Activated CD8-positive, alpha-beta T cell treated with anti-CD3 and anti-CD28 coated beads for 36 hours (primary cell): Measurements from ENCODE around the gene BHLHE41. TPM values are rescaled to one million over a fixed set of nuclear protein-coding genes. Genes with fewer than 3 reads are reported as not detected.

Experiments
- ATAC-seq: fragments of 200-7000 bp; cut with Tn5 transposase; one replicate; pipeline ENCODE4 v1.10.0; 2021; ENCODE audit warnings: mild to moderate bottlenecking, moderate library complexity
- CTCF ChIA-PET: fragments of 350-600 bp; sonication (Branson Sonifier 250); formaldehyde crosslinking; loops from one replicate; lab custom pipeline; 2021; ENCODE audit warnings: antibody characterized with exemption; lab: Charles Lee
- POLR2A ChIA-PET: fragments of 350-600 bp; sonication (Branson Sonifier 250); formaldehyde crosslinking; loops from one replicate; lab custom pipeline; 2021; ENCODE audit warnings: antibody characterized with exemption; lab: Charles Lee
- DNase-seq: peaks from one replicate; pipeline ENCODE4 v3.0.0-alpha.2; 2020
- H3K27ac Mint-ChIP-seq: one replicate; pipeline ENCODE4 v1.8.0; 2021; ENCODE audit warnings: mild to moderate bottlenecking, mixed read lengths
- H3K27me3 Mint-ChIP-seq: one replicate; pipeline ENCODE4 v1.8.0; 2021; ENCODE audit warnings: mixed read lengths
- H3K36me3 Mint-ChIP-seq: one replicate; pipeline ENCODE4 v1.8.0; 2021; ENCODE audit warnings: low read depth, mixed read lengths
- H3K4me1 Mint-ChIP-seq: one replicate; pipeline ENCODE4 v1.8.0; 2021; ENCODE audit warnings: low read depth, mixed read lengths
- H3K4me3 Mint-ChIP-seq: one replicate; pipeline ENCODE4 v1.8.0; 2021; ENCODE audit warnings: mild to moderate bottlenecking, moderate library complexity, mixed read lengths
- H3K9me3 Mint-ChIP-seq: one replicate; pipeline ENCODE4 v1.8.0; 2021; ENCODE audit warnings: mixed read lengths
- intact Hi-C: fragments of 100-400 bp; cut with micrococcal nuclease; formaldehyde crosslinking; loops from one replicate; pipeline ENCODE4 v1.10.0; 2022
- total RNA-seq, 2 experiments: library from RNA; stranded (reverse); gene quantifications; one replicate each; pipeline ENCODE4 v1.2.3, GENCODE V29; 2021
- TF ChIP-seq, protein P1 (sequence below): fragments of 200-600 bp; IDR thresholded peaks from one replicate; pipeline ENCODE4 v1.8.0; 2022; ENCODE audit warnings: antibody characterized with exemption, mild to moderate bottlenecking

Gene BHLHE41
- total RNA-seq, 2 experiments from 2014 or later: not detected

DNA sequence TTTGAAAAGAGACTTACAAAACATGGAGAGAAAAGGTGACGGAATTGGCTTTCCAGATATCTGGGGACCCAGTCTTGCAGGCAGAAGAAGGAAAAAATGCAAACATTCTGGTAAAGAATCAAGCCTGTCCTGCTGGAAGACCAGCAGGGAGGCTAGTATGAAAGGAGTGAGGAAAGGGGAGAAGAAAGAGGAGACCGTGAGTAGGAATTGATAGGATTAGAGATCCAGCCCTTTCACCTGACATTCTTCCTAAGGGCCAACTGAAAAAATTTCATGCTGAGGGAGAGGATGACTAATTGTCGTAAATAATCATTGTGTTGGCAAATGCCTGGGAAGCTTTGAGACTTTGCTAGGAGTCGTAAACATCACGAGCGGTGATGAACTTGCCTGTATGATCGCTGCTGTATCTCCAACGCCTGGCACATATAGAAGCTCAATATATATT lies 12.1 kb downstream of the BHLHE41 start:
- CTCF ChIA-PET: no interaction called here
- Mint-ChIP-seq H3K36me3 (no peaks in the 10 kb centered on the region), H3K4me1 (peaks cover 7% of the 10 kb centered on the region), H3K4me3 (no peak overlapping the region), H3K27me3 (peaks cover 28% of the 10 kb centered on the region), H3K9me3 (no peaks in the 10 kb centered on the region), H3K27ac (no peak overlapping the region)
- TF ChIP-seq, protein P1, sequence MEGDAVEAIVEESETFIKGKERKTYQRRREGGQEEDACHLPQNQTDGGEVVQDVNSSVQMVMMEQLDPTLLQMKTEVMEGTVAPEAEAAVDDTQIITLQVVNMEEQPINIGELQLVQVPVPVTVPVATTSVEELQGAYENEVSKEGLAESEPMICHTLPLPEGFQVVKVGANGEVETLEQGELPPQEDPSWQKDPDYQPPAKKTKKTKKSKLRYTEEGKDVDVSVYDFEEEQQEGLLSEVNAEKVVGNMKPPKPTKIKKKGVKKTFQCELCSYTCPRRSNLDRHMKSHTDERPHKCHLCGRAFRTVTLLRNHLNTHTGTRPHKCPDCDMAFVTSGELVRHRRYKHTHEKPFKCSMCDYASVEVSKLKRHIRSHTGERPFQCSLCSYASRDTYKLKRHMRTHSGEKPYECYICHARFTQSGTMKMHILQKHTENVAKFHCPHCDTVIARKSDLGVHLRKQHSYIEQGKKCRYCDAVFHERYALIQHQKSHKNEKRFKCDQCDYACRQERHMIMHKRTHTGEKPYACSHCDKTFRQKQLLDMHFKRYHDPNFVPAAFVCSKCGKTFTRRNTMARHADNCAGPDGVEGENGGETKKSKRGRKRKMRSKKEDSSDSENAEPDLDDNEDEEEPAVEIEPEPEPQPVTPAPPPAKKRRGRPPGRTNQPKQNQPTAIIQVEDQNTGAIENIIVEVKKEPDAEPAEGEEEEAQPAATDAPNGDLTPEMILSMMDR: no peak
- no peak for DNase-seq
- POLR2A ChIA-PET: no interaction called here
- no peak for ATAC-seq
- intact Hi-C loops: loop anchor here (10.0 kb wide), 2 partner anchors 412 to 502 kb away; no protein-coding TSS in a partner anchor

DNA sequence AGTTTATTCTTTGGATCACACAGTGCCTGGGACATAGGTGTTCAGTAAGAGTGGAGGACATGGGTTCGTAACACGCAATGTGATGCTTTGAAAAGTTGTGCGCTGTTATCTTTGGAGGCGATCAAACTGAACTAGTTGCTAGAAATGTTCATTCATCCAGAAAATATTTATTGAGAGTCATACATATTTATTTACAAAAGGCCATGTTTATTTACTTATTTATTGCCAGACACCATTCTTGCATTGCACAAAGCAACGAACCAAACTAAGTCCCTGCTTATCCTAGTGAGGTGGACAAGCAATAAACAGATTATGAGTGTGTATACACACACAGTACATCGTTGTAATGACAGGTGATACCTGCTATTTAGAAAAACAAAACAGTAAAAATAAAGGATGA lies 12.6 kb downstream of the BHLHE41 start:
- Mint-ChIP-seq H3K4me3 (no peak overlapping the region), H3K4me1 (peaks cover 7% of the 10 kb centered on the region), H3K27me3 (peaks cover 24% of the 10 kb centered on the region), H3K27ac (no peak overlapping the region), H3K36me3 (no peaks in the 10 kb centered on the region), H3K9me3 (no peaks in the 10 kb centered on the region)
- ChIA-PET POLR2A (no interaction called here), CTCF (interaction anchor here (0.8 to 1.3 kb wide), 2 partner anchors 10 to 15 kb away, joined by 3 to 5 read pairs; no protein-coding TSS in a partner anchor)
- ATAC-seq (no peak), DNase-seq (no peak)
- intact Hi-C loops: loop anchor here (10.0 kb wide), 2 partner anchors 413 to 503 kb away; no protein-coding TSS in a partner anchor
- TF ChIP-seq, protein P1: no peak

DNA sequence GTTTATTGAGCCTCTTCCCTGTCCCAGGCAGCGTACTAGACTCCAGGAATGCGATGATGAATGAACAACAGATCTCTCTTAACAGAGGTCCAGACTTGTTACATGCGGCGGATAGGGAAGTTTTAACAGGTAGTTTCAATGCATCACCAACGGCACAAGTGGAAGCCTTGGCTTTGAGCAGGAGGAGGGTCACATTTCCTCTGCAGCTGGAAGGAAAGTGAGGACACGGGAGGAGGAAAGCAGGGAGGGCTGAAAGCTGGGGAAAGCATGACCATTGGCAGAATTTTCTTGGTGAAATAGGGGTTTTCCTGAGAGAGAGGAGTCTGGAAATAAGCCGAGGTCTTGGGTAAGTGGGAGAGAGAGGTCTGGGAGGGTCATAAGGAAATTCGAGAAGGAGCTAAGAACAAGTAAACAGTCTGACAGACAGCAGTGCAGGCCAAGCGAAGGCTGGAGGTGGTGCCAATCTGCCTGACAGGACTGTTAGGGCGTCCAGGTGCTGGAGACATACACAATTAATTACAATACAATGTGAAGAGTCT lies 15.4 kb downstream of the BHLHE41 start:
- H3K9me3 Mint-ChIP-seq: no peaks in the 10 kb centered on the region
- H3K36me3 Mint-ChIP-seq: no peaks in the 10 kb centered on the region
- DNase-seq (no peak), ATAC-seq (no peak)
- no peak overlapping the region for H3K4me3 Mint-ChIP-seq
- intact Hi-C loops: no loop called here
- TF ChIP-seq, protein P1: no peak
- peaks cover 16% of the 10 kb centered on the region for H3K27me3 Mint-ChIP-seq
- POLR2A ChIA-PET: interaction anchor here (0.6 kb wide), 1 partner anchor 1121 kb away, joined by 3 read pairs; no protein-coding TSS in a partner anchor
- CTCF ChIA-PET: interaction anchor here (0.9 to 2.4 kb wide), 2 partner anchors 12 to 21 kb away, joined by 3 to 11 read pairs; no protein-coding TSS in a partner anchor
- no peak overlapping the region for H3K27ac Mint-ChIP-seq
- peaks cover 4% of the 10 kb centered on the region for H3K4me1 Mint-ChIP-seq

DNA sequence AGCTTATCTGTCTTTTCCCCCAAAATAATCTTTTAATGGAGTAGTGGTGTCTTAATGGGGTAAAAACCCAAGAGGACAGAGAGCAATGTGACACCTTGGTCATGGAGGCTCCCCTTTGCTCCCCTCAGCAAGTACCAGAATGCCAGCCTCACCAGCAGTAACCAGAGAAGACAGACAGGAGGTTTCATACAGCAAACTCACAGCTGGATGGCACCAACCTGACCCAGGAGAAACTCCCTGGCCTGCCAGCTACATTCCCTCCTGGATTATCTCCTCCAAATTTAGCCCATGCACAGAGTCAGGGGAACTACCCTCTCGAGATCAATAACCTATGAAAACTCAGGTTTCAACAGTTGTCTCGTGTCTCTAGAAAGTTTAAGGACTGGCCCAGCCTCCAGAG lies 15.9 kb downstream of the BHLHE41 start:
- ChIA-PET POLR2A (interaction anchor here (0.6 kb wide), 1 partner anchor 1121 kb away, joined by 3 read pairs; no protein-coding TSS in a partner anchor), CTCF (interaction anchor here (2.4 kb wide), 1 partner anchor 12 kb away, joined by 11 read pairs; no protein-coding TSS in a partner anchor)
- Mint-ChIP-seq H3K27ac (no peak overlapping the region), H3K4me3 (no peak overlapping the region), H3K27me3 (peaks cover 16% of the 10 kb centered on the region), H3K36me3 (no peaks in the 10 kb centered on the region), H3K9me3 (no peaks in the 10 kb centered on the region), H3K4me1 (peaks cover 4% of the 10 kb centered on the region)
- intact Hi-C loops: no loop called here
- no peak for ATAC-seq
- TF ChIP-seq, protein P1: no peak
- DNase-seq: no peak

DNA sequence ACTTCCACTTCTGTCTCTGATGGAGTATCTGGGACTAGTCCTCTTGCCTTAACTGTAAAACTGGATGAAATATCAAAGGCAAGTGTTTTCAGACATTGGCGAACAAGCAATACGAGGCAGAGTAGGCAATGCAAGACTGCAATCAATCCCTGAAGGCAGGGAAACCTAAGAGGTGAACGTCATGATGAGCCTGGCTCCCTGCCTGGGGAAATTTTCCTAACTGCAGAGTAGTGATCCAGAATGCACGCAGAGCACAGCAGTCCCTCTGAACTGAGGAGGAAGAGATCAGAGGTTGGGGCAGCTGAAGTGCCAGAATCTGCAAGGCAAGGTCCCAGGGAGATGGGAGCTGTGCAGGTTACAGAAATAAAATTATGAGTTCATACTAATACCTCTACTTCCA lies 18.5 kb downstream of the BHLHE41 start:
- Mint-ChIP-seq H3K4me3 (no peak overlapping the region), H3K4me1 (no peaks in the 10 kb centered on the region), H3K36me3 (no peaks in the 10 kb centered on the region), H3K9me3 (no peaks in the 10 kb centered on the region), H3K27ac (no peak overlapping the region), H3K27me3 (peaks cover 5% of the 10 kb centered on the region)
- intact Hi-C loops: no loop called here
- TF ChIP-seq, protein P1: no peak
- POLR2A ChIA-PET: no interaction called here
- DNase-seq (no peak), ATAC-seq (no peak)
- CTCF ChIA-PET: no interaction called here
